Stimulated activated CD4-positive, alpha-beta T cell treated with anti-CD3 and anti-CD28 coated beads, TNF-alpha, amount 100 ng/mL, for 4 hours (primary cell): ENCODE measurements around the gene MRPS5.
"Not testable (repeated sequence)": the region's sequence is repeated elsewhere in the genome, so short reads cannot be mapped to it uniquely, and the experiment has no call there.

ENCODE experiments used
- DNase-seq, 3 experiments: peaks; one replicate each; pipeline ENCODE4 v3.0.0-alpha.2; 2020; ENCODE audit warnings: low read depth in 3 of 3

Gene MRPS5

GRCh38 chr2:95047629-95048510 is 73.7 kb downstream of the MRPS5 start:
- DNase-seq = no peak

GRCh38 chr2:95046371-95047112 is 75.1 kb downstream of the MRPS5 start:
- no peak for DNase-seq

- no peak for DNase-seq
Measured at GRCh38 chr2:95044601-95045000, 77.0 kb downstream of the MRPS5 start.

- no peak for DNase-seq
Measured at GRCh38 chr2:95043300-95044093, 78.1 kb downstream of the MRPS5 start.

GRCh38 chr2:95042472-95043271 is 78.9 kb downstream of the MRPS5 start:
- no peak for DNase-seq

- no peak for DNase-seq
Measured at GRCh38 chr2:95041824-95042442, 79.7 kb downstream of the MRPS5 start.

GRCh38 chr2:95041060-95041823 is 80.4 kb downstream of the MRPS5 start:
- DNase-seq = no peak

GRCh38 chr2:95040426-95040825 is 81.2 kb downstream of the MRPS5 start:
- DNase-seq = no peak

- no peak for DNase-seq
Measured at GRCh38 chr2:95039978-95040377, 81.6 kb downstream of the MRPS5 start.

- DNase-seq = no peak
Measured at GRCh38 chr2:95039363-95039762, 82.2 kb downstream of the MRPS5 start.

GRCh38 chr2:95038635-95039298 is 82.8 kb downstream of the MRPS5 start:
- DNase-seq = no peak

GRCh38 chr2:95037841-95038585 is 83.6 kb downstream of the MRPS5 start:
- DNase-seq = not testable (repeated sequence)

GRCh38 chr2:95037384-95037839 is 84.2 kb downstream of the MRPS5 start:
- no peak for DNase-seq

GRCh38 chr2:95036596-95037383 is 84.8 kb downstream of the MRPS5 start:
- no peak for DNase-seq
